Fibroblast of skin of left biceps (primary cell): ENCODE measurements around the gene GSDMA.
"Not testable (repeated sequence)": the region's sequence is repeated elsewhere in the genome, so short reads cannot be mapped to it uniquely, and the experiment has no call there.

Experiments
- DNase-seq, 2 experiments: peaks; one replicate each; pipeline ENCODE4 v3.0.0-alpha.2; 2013; ENCODE audit warnings: low read depth in 2 of 2

The GSDMA gene

GRCh38 chr17:39996162-39996561 lies 33.4 kb downstream of the GSDMA start:
- DNase-seq: no peak

DNA sequence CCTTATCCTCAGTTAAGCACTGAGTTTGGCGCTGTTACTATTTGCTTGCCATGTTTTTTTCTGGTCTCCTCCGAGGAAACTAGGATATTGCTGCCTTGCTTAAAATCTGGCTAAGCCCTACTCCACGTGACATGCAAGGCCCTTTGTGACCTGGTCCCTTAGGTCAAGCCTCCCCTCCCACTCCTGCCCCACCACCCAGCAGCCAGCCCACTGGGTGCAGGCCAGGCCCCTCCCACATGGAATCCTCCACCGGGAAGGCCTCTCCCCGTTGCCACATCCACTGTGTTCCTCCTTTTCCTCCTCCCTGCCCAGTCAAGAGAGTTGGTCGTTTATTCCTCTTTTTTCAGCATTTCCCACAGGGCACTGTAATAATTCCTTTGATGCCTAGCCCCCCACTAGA lies 34.0 kb downstream of the GSDMA start:
- DNase-seq: no peak

GRCh38 chr17:39997543-39997942 lies 34.7 kb downstream of the GSDMA start:
- no peak for DNase-seq

DNA sequence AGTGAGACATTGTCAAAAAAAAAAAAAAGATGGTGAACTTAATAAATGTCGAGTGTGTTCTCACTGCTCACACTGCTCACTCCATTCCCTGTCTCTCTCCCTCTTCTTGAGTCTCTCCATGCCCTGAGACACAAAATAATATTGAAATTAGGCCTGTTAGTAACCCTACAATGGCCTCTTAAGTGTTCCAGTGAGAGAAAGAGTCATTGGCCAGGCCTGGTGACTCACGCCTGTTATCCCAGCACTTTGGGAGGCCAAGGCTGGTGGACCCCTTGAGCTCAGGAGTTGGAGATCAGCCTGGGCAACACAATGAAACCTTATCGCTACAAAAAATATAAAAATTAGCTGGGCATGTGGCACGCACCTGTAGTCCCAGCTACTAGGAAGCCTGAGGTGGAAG lies 36.3 kb downstream of the GSDMA start:
- no peak for DNase-seq

- no peak for DNase-seq
Observed at GRCh38 chr17:40000161-40000560, 37.4 kb downstream of the GSDMA start.

DNA sequence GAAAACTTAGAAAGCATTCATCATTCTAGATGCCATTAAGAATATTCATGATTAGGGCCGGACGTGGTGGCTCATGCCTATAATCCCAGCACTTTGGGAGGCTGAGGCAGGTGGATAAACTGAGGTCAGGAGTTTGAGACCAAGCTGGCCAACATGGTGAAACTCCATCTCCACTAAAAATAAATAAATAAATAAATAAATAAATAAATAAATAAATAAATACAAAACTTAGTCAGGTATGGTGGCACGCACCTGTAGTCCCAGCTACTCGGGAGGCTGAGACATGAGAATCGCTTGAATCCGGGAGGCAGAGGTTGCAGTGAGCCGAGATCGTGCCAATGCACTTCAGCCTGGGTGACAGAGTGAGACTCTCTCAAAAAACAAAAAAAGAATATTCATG lies 38.5 kb downstream of the GSDMA start:
- DNase-seq: not testable (repeated sequence)

- DNase-seq: no peak
Observed at GRCh38 chr17:40004072-40004471, 41.3 kb downstream of the GSDMA start.

DNA sequence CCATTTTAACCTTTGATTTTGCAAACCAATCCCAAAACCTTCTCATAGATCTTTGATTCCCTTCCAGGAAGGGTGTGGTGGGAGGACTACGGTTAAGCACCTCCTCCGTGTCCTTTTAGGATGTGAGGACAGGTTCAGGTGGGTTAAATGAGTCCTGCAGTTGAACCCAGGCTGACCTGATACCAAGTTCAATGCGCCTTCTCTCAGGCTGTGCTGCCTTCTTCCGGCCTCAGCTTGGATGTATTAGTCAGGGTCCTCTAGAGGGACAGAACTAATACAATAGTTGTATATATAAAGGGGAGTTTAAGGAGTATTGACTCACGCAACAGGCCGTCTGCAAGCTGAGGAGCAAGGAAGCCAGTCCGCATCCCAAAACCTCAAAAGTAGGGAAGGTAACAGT lies 41.9 kb downstream of the GSDMA start:
- no peak for DNase-seq

- no peak for DNase-seq
Observed at GRCh38 chr17:40005520-40005919, 42.7 kb downstream of the GSDMA start.

- DNase-seq: not testable (repeated sequence)
Observed at GRCh38 chr17:40010946-40011500, 48.2 kb downstream of the GSDMA start.

DNA sequence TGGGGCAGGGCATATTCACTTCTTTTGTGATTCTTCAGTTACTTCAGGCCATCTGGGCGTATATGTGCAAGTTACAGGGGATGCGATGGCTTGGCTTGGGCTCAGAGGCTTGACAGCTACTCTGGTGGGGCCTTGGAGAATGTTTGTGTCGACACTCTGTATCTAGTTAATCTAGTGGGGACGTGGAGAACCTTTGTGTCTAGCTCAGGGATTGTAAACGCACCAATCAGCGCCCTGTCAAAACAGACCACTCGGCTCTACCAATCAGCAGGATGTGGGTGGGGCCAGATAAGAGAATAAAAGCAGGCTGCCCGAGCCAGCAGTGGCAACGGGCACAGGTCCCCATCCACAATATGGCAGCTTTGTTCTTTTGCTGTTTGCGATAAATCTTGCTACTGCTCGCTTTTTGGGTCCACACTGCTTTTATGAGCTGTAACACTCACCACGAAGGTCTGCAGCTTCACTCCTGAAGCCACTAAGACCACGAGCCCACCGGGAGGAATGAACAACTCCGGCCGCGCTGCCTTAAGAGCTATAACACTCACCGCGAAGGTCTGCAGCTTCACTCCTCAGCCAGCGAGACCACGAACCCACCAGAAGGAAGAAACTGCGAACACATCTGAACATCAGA lies 49.3 kb downstream of the GSDMA start:
- not testable (repeated sequence) for DNase-seq

GRCh38 chr17:40014375-40014980 lies 51.7 kb downstream of the GSDMA start:
- no peak for DNase-seq

- DNase-seq: no peak
Observed at GRCh38 chr17:40015005-40015997, 52.5 kb downstream of the GSDMA start, which contains the start of gene CSF3. TSS of gene CSF3 (plus strand) at chr17:40015440. CDS start at chr17:40015475, 35 bp downstream.

GRCh38 chr17:40015998-40016985 lies 53.5 kb downstream of the GSDMA start:
- no peak for DNase-seq

DNA sequence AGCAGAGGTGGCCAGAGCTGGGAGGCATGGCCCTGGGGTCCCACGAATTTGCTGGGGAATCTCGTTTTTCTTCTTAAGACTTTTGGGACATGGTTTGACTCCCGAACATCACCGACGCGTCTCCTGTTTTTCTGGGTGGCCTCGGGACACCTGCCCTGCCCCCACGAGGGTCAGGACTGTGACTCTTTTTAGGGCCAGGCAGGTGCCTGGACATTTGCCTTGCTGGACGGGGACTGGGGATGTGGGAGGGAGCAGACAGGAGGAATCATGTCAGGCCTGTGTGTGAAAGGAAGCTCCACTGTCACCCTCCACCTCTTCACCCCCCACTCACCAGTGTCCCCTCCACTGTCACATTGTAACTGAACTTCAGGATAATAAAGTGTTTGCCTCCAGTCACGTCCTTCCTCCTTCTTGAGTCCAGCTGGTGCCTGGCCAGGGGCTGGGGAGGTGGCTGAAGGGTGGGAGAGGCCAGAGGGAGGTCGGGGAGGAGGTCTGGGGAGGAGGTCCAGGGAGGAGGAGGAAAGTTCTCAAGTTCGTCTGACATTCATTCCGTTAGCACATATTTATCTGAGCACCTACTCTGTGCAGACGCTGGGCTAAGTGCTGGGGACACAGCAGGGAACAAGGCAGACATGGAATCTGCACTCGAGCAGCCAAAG lies 54.7 kb downstream of the GSDMA start:
- no peak for DNase-seq

- no peak for DNase-seq
Observed at GRCh38 chr17:40018211-40019121, 55.7 kb downstream of the GSDMA start.

DNA sequence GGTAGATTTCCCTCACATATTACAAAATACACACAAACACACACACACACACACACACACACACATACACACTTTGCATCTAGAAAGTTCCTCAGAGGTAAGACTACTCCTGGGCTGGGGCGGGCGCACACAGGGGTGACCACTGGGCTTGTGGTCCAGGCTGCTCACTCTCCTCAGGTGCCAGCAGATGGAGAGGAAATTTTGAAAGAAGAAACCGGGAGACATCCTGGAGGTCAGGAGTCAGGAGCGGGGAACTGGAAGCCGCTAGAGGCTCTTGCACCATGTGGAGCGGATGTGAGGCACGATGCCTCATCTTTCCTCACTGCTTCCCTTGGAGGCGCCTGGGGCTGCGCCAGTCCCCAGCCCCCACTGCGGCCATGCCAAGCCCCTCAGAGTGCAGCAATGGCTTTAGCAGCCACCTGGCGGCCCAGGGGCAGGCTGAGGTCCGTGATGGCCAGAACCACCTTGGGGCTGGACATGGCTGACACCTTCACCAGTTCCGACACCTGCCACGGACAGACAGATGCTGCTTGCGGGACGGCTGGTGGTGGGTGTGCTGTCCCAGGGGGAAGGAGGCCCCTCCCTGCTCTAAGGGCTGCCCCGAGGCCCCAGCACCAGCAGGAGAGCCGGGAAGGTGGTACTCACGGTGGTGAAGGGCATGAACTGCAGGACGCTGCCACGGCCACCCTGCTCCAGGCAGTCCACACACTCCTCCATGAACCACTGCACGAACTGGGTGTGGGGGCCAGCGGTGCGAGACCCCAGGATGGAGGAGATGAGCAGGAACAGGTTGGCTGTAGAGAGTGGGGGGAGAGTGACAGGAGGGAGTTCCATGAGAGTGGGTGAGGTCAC lies 56.6 kb downstream of the GSDMA start:
- no peak for DNase-seq

- DNase-seq: no peak
Observed at GRCh38 chr17:40020146-40020545, 57.3 kb downstream of the GSDMA start.
